Activated T-cell treated with anti-CD3 and anti-CD28 coated beads, Interleukin-2, amount 50 U/mL, for 24 hours (primary cell): ENCODE results near the gene CNTN3.

Experiments used
- DNase-seq: peaks from one replicate; pipeline ENCODE4 v3.0.0-alpha.2; 2020
- H3K27ac Mint-ChIP-seq: 2 replicates; pipeline ENCODE4 v1.8.0; 2020; ENCODE audit warnings: mild to moderate bottlenecking, mixed read lengths
- H3K27me3 Mint-ChIP-seq: 2 replicates; pipeline ENCODE4 v1.8.0; 2020; ENCODE audit warnings: mixed read lengths
- H3K36me3 Mint-ChIP-seq: 2 replicates; pipeline ENCODE4 v1.8.0; 2020; ENCODE audit warnings: low read depth, mixed read lengths
- H3K4me1 Mint-ChIP-seq: 2 replicates; pipeline ENCODE4 v1.8.0; 2020; ENCODE audit warnings: low read depth, mixed read lengths
- H3K4me3 Mint-ChIP-seq: 2 replicates; pipeline ENCODE4 v1.8.0; 2020; ENCODE audit warnings: mild to moderate bottlenecking, moderate library complexity, mixed read lengths
- H3K9me3 Mint-ChIP-seq: 2 replicates; pipeline ENCODE4 v1.8.0; 2020; ENCODE audit warnings: mixed read lengths

The CNTN3 gene

GRCh38 chr3:74626011-74626410 is 11.6 kb upstream of the CNTN3 start:
- no peak overlapping the region for H3K4me3 Mint-ChIP-seq
- H3K4me1 Mint-ChIP-seq, result no peaks in the 10 kb centered on the region
- peaks cover 13% of the 10 kb centered on the region for H3K9me3 Mint-ChIP-seq
- H3K27ac Mint-ChIP-seq, result no peak overlapping the region
- no peaks in the 10 kb centered on the region for H3K27me3 Mint-ChIP-seq
- no peak for DNase-seq
- H3K36me3 Mint-ChIP-seq, result no peaks in the 10 kb centered on the region

GRCh38 chr3:74624301-74624700 is 9.8 kb upstream of the CNTN3 start:
- Mint-ChIP-seq H3K4me1 (no peaks in the 10 kb centered on the region), H3K27me3 (no peaks in the 10 kb centered on the region), H3K9me3 (peaks cover 13% of the 10 kb centered on the region), H3K4me3 (no peak overlapping the region), H3K36me3 (no peaks in the 10 kb centered on the region), H3K27ac (no peak overlapping the region)
- no peak for DNase-seq

GRCh38 chr3:74623261-74623836 is 8.9 kb upstream of the CNTN3 start:
- H3K4me1 Mint-ChIP-seq, result no peaks in the 10 kb centered on the region
- no peak overlapping the region for H3K27ac Mint-ChIP-seq
- peaks cover 11% of the 10 kb centered on the region for H3K9me3 Mint-ChIP-seq
- no peaks in the 10 kb centered on the region for H3K27me3 Mint-ChIP-seq
- H3K4me3 Mint-ChIP-seq, result no peak overlapping the region
- no peak for DNase-seq
- H3K36me3 Mint-ChIP-seq, result no peaks in the 10 kb centered on the region

DNA sequence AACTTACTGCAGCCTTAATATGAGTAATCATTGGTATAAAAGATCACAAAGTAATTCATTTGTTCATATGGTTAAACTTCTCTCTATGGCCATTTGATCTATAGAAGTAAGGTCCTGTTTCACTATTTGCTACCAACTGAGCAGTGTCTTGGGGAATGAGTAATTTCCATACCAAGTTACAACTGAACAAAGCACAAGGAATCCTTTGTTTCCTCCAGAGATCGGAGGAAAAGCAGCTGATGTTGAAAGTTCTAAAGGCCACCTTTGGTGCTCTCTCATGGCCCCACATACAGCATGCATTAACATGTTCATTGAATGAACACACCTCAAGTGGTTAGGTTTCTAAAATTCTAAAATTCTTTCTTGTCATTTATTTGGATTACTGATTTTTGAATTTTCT is 7.1 kb upstream of the CNTN3 start:
- Mint-ChIP-seq H3K4me1 (no peaks in the 10 kb centered on the region), H3K9me3 (peaks cover 11% of the 10 kb centered on the region), H3K27ac (no peak overlapping the region), H3K36me3 (no peaks in the 10 kb centered on the region), H3K4me3 (no peak overlapping the region), H3K27me3 (no peaks in the 10 kb centered on the region)
- DNase-seq, result no peak

GRCh38 chr3:74617776-74618175 is 3.3 kb upstream of the CNTN3 start:
- Mint-ChIP-seq H3K36me3 (no peaks in the 10 kb centered on the region), H3K27me3 (peaks cover 25% of the 10 kb centered on the region), H3K4me1 (no peaks in the 10 kb centered on the region), H3K4me3 (no peak overlapping the region), H3K9me3 (peaks cover 7% of the 10 kb centered on the region), H3K27ac (no peak overlapping the region)
- DNase-seq, result no peak

GRCh38 chr3:74613521-74614106 is 845 bp downstream of the CNTN3 start:
- no peak for DNase-seq
- Mint-ChIP-seq H3K4me3 (no peak overlapping the region), H3K27me3 (peaks cover 30% of the 10 kb centered on the region), H3K4me1 (no peaks in the 10 kb centered on the region), H3K36me3 (no peaks in the 10 kb centered on the region), H3K9me3 (peaks cover 4% of the 10 kb centered on the region), H3K27ac (no peak overlapping the region)

- Mint-ChIP-seq H3K4me3 (no peak overlapping the region), H3K27ac (no peak overlapping the region), H3K9me3 (peaks cover 4% of the 10 kb centered on the region), H3K36me3 (no peaks in the 10 kb centered on the region), H3K27me3 (peaks cover 30% of the 10 kb centered on the region), H3K4me1 (no peaks in the 10 kb centered on the region)
- DNase-seq, result no peak
These were observed 1.4 kb downstream of the CNTN3 start for GRCh38 chr3:74613060-74613459.

- H3K4me1 Mint-ChIP-seq, result no peaks in the 10 kb centered on the region
- H3K4me3 Mint-ChIP-seq, result no peak overlapping the region
- no peak for DNase-seq
- H3K9me3 Mint-ChIP-seq, result peaks cover 5% of the 10 kb centered on the region
- H3K27ac Mint-ChIP-seq, result no peak overlapping the region
- peaks cover 30% of the 10 kb centered on the region for H3K27me3 Mint-ChIP-seq
- no peaks in the 10 kb centered on the region for H3K36me3 Mint-ChIP-seq
These were observed 3.3 kb downstream of the CNTN3 start for GRCh38 chr3:74611206-74611605.

- Mint-ChIP-seq H3K4me3 (no peak overlapping the region), H3K36me3 (no peaks in the 10 kb centered on the region), H3K27me3 (peaks cover 6% of the 10 kb centered on the region)
These were observed 6.7 kb downstream of the CNTN3 start for GRCh38 chr3:74607803-74608202.

GRCh38 chr3:74606996-74607395 is 7.5 kb downstream of the CNTN3 start:
- no peak for DNase-seq
- Mint-ChIP-seq H3K4me1 (no peaks in the 10 kb centered on the region), H3K27ac (no peak overlapping the region), H3K27me3 (no peaks in the 10 kb centered on the region), H3K4me3 (no peak overlapping the region), H3K36me3 (no peaks in the 10 kb centered on the region), H3K9me3 (peaks cover 7% of the 10 kb centered on the region)

More at GRCh38 chr3:74607803-74608202, 6.7 kb downstream of the CNTN3 start:
- Mint-ChIP-seq H3K9me3 (peaks cover 5% of the 10 kb centered on the region), H3K4me1 (no peaks in the 10 kb centered on the region), H3K27ac (no peak overlapping the region)
- DNase-seq, result no peak

GRCh38 chr3:74605437-74605836 is 9.0 kb downstream of the CNTN3 start:
- no peak for DNase-seq
- H3K4me3 Mint-ChIP-seq, result no peak overlapping the region
- H3K27ac Mint-ChIP-seq, result no peak overlapping the region
- H3K9me3 Mint-ChIP-seq, result peaks cover 15% of the 10 kb centered on the region
- H3K36me3 Mint-ChIP-seq, result no peaks in the 10 kb centered on the region
- H3K4me1 Mint-ChIP-seq, result no peaks in the 10 kb centered on the region
- H3K27me3 Mint-ChIP-seq, result no peaks in the 10 kb centered on the region

- H3K27ac Mint-ChIP-seq, result no peak overlapping the region
- no peak overlapping the region for H3K4me3 Mint-ChIP-seq
- no peaks in the 10 kb centered on the region for H3K4me1 Mint-ChIP-seq
These were observed 11.2 kb downstream of the CNTN3 start for GRCh38 chr3:74603292-74603691.

GRCh38 chr3:74602471-74602870 is 12.0 kb downstream of the CNTN3 start:
- Mint-ChIP-seq H3K4me3 (no peak overlapping the region), H3K27me3 (no peaks in the 10 kb centered on the region), H3K9me3 (peaks cover 26% of the 10 kb centered on the region), H3K27ac (no peak overlapping the region), H3K4me1 (no peaks in the 10 kb centered on the region), H3K36me3 (no peaks in the 10 kb centered on the region)
- DNase-seq, result no peak

More at GRCh38 chr3:74603292-74603691, 11.2 kb downstream of the CNTN3 start:
- no peak for DNase-seq
- peaks cover 22% of the 10 kb centered on the region for H3K9me3 Mint-ChIP-seq
- H3K27me3 Mint-ChIP-seq, result no peaks in the 10 kb centered on the region
- H3K36me3 Mint-ChIP-seq, result no peaks in the 10 kb centered on the region

DNA sequence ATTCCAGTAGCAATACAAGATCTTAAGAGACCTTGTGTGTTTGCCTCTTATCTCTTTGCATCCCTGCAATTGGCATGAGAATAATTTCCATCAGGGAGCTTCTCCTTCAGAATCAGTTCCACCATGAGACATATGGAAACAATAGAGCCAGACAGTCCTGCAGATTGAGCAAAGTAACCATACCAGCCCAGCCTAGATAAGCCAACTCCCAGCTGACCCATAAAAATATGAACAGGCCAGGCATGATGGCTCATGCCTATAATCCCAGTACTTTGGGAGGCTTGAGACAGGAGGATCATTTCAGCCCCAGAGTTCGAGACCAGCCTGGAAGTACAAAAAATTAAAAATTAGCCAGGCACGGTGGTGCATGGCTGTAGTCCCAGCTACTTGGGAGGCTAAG is 12.7 kb downstream of the CNTN3 start:
- Mint-ChIP-seq H3K36me3 (no peaks in the 10 kb centered on the region), H3K4me1 (no peaks in the 10 kb centered on the region), H3K27ac (no peak overlapping the region)

DNA sequence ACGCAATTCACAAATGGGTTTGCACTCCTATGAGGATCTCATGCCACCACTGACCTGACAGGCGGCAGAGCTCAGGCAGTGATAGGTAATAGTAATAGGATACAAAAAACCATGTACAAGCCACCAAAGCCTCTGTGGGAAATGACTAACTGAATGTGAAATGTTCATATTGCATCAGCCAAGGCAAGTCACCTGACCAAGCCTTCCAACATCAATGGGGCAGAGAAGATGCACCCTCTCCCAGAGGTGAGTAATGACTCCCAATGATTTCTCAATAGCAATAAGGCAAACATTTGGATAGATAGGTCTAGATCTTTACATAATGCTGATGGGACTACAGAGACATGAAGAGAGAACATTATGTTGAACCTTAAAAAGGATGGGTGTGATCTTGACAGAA is 14.9 kb downstream of the CNTN3 start:
- Mint-ChIP-seq H3K4me1 (no peaks in the 10 kb centered on the region), H3K36me3 (no peaks in the 10 kb centered on the region), H3K27me3 (no peaks in the 10 kb centered on the region), H3K9me3 (peaks cover 24% of the 10 kb centered on the region), H3K4me3 (no peak overlapping the region), H3K27ac (no peak overlapping the region)
- no peak for DNase-seq

More for the DNA sequence above, 12.7 kb downstream of the CNTN3 start:
- Mint-ChIP-seq H3K9me3 (peaks cover 26% of the 10 kb centered on the region), H3K4me3 (no peak overlapping the region), H3K27me3 (no peaks in the 10 kb centered on the region)
- no peak for DNase-seq

DNA sequence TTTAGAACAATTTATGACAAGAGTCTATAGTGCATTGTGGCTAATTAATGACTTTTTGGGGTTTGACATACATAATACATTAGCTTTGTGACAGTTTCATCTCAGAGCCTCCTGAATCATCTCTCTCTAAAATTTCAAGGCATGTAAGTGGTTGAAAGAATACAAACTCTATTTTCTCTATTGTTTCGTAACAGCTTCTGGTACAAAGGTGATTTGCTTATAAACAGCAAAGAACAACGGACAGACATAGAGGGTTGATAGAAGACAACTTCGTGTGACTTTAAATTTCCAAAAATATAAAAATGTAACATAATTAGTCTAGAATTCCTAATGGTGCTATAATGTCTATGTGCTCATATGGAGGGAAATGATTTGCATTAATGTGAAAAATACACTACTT is 21.3 kb downstream of the CNTN3 start:
- H3K27me3 Mint-ChIP-seq, result no peaks in the 10 kb centered on the region

More for the DNA sequence above, 21.3 kb downstream of the CNTN3 start:
- H3K4me3 Mint-ChIP-seq, result no peak overlapping the region
- no peak for DNase-seq
- H3K9me3 Mint-ChIP-seq, result peaks cover 9% of the 10 kb centered on the region
- no peak overlapping the region for H3K27ac Mint-ChIP-seq
- H3K4me1 Mint-ChIP-seq, result no peaks in the 10 kb centered on the region
- no peaks in the 10 kb centered on the region for H3K36me3 Mint-ChIP-seq
